Dedifferentiated amniotic fluid mesenchymal stem cell (primary cell): Measurements from ENCODE around the gene FGD3.

Experiments
- DNase-seq: peaks from one replicate; pipeline ENCODE4 v3.0.0-alpha.2; 2016; ENCODE audit errors: extremely low spot score

The FGD3 gene

DNA sequence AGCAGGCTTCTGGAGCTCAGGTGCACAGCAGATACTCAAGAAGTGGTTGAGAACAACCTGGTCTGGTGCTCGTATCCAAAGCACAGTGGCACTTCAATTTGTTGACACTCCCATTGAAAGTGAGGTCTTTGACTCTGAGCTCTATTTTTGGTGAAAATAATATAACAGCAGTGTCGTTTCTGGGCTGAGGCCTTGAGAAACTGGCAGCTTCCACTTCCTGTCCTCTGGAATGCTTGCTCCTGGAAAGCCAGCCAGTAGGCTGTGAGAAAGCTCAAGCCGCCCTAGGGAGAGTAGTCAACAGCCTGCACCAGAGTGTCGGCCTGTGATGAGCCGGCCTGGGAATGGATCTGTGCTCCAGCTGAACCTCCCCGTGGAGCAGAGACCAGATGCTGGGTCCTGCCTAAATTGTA lies 104.4 kb downstream of the FGD3 start:
- no peak for DNase-seq

DNA sequence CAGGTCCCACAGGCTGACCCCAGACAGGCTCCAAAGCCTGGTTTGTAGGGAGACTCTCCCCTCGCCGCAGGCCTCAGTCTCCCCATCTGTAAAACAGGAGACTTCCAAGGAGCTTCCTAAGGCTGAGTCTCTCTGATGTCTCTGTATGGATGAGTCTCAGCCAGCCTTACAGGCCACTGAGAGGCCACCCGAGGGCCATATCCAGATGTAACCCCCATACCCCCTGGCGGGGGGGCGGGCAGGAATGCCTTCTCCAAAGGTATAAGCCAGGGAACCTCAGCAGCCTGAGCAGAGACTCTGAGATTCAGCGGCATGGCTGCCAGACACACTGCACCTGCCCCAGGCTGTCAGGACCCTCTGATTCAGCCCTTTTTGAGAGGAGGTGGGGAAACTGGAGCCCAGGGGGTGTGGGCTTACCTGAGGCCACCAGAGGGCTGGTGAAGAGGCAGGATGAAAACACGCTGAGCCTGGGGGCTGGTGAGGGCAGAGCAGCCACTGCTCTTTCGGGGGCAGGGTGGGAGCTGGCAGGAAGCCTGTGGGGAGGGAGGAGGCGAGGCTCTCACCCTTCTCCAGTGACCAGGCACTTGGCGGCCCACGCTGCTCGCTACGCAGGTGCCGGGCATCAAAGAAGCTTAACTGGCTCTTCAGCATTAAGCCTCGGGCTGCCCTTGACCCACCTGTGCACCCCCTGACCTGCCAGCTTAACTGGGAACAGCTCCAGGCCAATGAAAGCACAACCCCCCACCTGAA lies 105.6 kb downstream of the FGD3 start:
- no peak for DNase-seq

DNA sequence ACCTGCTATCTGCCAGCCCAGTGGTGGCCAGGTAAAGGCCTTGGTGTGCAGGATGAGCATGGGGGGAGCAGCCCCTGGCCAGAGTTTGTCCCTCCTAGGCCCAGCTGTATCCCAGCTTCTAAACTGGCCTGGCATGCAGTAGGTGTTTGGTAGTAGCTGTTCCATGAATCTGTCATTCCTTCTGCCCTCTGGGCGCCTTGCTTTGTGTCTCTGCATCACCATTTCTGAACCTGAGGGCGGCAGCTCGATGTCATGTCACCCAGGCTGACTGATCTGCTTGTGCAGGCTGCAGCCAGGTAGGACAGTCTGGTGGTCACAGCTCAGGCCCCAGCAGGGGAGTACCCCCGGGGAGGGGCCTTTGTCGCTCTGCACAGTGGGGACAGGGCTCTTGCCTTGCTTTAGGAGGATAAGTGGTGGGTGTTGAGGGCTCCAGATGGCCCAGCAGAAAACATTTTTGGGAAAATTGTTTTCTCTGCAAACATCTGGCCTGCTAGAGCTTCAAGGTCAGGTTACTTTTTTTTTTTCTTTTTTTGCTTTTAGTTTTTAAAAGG lies 106.5 kb downstream of the FGD3 start:
- no peak for DNase-seq

DNA sequence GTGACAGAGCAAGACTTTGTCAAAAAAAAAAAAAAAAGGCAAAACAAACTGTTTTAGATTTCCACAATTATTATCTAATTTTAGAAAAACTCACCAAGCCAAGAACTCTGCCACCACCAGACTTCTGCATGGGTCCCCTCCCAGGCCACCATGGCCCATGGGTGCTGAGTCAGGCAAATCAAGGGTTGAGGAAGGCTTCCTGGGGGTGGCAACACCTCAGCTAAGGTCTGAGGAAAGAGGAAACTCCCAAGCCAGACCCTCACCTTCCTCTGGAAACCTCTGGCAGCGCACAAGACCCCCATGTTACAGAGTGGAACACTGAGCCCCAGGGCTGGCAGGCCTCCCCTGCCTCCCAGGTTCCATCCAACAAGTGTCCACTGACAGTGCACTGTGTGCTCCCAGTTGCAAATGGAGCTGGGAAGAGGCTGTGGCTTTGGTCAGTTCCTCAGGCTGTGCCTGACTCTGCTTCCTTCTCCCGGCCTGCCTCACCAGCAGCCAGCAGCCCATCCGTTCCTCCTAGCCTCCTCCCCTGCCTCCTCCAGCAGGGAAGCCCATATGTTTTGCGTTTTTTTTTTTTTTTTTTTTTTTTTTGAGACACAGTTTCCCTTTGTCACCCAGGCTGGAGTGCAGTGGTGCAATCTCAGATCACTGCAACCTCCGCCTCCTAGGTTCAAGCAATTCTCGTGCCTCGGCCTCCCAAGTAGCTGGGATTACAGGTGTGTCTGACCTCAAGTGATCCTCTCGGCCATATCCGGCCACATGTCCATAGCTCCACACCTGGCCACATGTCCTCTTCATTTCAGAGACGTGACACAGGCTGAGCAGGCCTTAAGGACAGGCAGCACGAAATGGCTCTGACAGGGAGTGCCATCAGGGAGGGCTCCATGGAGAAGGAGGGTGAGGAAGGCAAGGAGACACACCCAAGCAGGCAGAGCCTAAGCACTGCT lies 107.7 kb downstream of the FGD3 start:
- no peak for DNase-seq

DNA sequence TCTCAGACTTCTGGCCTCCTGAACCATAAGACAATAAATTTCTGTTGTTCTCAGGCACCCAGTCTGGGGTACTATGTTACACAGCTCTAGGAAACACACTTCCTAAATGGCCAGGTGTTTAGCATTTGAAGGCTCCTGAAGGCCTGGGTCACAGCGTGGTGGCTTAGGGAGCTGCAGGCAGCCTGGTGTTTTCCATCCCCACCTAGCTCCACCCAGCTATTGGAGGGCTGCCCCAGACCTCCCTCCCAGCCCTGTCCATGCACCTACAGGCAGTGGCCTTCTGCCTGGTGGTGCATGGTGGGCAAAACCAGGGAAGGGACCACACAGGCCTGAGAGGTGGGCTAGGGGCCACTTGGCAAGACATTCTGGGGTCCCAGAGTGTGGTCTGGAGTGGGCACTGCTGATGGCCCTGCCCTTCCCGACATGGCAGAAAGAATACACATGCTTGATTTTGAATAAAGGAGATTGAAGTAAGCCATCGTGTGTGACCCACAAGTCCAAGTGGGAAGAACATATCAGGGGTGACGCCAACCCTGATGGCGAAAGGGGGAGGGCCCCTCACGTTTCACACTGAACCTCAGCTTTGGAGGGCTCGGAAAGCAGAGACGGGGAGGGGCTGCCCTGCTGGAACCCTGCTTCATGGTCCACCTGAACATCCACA lies 109.8 kb downstream of the FGD3 start:
- no peak for DNase-seq

DNA sequence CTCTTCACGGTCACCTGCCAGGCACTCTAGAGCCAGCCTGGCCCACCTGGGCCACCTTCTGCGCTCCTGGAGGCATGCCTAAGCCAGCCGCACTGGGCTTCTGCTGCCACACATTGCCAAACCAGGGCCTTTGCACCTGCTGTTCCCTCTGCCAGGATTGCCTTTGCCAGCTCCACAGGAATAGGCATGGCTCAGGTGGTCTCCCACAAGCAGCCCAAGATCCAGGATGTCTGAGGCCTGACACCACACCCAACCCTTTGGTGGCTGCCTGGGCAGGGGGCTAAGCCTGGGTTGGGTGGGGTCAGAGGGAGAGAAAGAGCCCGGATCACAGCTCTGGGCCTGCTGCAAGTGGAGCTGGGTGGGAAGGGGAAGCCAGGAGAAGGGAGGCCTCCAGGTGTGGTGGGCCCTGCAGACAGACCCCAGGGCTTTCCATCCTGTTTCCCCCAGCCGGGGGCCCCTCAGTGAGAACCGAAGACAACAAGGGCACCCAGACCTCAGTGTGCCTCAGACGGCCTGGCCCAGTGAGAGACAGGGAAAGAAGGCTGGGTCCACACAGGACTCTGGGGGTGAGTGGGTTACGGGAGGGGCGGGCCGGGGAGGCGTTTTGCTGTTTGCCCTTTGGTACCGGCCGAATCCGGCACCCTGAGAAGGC lies 110.5 kb downstream of the FGD3 start:
- no peak for DNase-seq

DNA sequence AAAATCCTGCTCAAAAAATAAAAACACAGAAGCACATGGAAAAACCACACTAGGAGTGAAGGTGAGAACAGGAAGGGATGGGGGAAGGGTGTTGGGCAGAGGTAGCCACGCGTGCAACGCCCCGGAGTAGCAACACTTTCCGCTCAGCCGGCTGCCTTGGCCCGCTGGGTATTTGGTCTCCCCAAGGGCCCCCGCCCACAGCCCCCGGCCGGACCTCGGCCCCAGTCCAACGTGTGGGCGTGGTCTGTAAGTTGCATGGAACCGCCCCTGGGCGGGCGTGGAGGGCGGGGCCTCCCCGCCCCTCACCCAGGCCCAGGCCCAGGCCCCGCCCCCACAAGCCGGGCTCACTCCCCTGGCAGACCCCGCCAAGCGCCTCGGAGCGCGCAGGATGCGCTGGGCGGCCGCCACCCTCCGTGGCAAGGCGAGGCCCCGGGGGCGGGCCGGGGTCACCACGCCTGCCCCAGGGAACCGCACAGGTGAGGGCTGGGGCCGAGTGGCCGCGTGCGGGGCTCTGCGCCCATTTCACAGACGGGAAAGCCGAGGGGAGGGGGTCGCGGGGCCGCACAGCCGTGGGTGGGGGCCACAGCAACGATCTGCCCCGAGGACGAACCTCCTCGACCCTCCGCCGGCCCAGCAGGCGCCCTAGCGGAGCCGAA lies 111.2 kb downstream of the FGD3 start, which contains the start of gene SUSD3:
Gene SUSD3, plus strand, starts transcription at position 347 of the 656 bp plus-strand sequence. Its CDS starts 42 bp downstream, at position 389.
- DNase-seq, result no peak

DNA sequence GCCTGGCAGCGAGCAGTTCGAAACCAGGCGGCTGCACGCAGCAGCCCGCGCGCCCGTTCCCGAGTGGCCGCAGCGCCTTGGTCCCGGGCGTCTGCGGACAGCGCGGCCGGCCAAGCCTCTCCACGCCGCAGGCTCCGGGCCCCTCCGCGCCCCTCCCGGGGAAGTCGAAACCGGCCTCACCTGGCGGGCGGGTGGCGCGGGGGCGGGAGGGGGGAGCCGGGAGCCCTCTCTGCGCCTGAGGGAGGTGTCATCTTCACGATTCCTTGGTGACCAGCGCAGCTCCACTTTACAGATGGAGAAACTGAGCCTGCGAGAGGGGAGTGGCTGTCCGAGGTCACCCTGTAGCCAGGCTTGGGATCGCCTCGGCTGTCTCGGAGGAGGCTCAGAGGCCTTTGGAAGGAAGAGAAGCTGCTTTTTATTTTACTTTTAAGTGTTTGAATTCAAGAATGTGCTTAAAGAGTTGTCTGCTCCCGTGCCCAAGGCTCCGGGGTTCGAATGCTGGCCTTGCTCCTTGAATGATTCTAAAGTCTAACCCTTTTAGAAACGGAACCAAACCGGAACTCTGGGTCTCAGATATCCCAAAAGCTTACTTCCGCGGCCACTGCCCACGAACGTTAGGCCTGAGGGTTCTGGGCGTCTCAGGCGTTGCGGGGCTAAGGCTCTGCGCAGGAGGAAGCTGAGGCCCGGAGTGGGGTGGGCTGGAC lies 111.8 kb downstream of the FGD3 start:
- no peak for DNase-seq

DNA sequence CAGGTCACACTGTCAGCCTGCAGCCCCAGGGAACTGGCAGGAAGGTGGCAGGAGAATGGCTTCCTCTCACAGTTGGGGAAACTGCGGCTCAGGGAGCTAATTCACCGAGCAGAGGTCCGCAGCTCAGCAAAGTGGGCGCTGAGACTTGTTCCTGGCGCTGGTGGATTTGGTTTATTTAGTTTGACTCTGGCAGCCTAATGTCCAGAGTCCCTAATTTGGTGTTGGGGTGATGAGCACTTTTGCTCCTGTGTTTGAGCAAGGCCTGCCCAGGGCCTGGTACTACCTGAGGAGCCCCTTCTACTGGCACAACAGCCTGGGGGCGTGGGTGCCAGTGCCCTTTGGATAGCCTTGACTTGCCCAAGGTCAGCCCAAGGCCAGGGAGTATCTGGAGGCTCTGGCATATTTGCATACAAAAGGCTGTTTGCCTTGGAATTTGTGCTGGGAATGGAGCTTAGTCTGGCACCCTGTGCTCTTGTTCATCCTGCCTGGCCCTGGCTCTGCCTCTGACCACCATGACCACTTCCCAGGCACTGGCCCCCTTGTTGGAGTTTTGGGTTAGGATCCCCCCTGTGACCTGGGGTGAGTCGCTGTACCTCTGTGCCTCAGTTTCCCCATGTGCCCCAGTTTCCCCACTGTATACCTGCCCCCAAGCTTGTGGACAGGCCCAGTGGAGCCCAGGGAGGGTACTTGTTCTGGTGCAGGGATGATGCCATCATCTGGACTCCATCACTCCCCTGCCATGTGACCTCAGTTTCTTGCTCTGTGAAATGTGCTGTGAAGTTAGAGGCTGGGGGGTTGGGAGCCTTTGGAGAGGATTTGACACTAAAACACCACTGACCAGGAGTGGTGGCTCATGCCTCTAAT lies 112.6 kb downstream of the FGD3 start:
- DNase-seq, result no peak

DNA sequence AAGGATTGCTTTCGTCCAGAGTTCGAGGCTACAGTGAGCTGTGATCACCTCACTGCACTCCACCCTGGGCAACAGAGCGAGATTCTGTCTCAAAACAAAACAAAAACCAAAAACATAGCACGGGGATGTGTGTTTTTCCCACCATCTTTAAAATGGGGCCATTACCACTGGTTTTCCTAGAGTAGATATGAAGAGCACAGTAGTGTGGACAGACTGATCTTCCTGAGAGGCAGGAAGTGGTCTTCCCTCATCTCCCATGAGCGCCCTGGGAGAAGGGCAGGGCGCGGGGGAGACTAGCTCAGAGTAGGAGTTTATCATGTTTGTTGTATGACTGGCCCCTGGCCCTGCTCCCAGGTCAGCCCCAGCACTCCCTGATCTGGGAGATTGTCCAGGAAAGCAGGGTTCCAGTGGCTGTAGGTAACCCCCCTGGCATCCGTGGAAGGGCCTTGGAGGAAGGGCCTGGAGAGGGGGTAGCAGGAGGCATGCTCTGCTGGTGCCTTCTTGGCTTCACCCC lies 113.5 kb downstream of the FGD3 start:
- DNase-seq, result no peak

DNA sequence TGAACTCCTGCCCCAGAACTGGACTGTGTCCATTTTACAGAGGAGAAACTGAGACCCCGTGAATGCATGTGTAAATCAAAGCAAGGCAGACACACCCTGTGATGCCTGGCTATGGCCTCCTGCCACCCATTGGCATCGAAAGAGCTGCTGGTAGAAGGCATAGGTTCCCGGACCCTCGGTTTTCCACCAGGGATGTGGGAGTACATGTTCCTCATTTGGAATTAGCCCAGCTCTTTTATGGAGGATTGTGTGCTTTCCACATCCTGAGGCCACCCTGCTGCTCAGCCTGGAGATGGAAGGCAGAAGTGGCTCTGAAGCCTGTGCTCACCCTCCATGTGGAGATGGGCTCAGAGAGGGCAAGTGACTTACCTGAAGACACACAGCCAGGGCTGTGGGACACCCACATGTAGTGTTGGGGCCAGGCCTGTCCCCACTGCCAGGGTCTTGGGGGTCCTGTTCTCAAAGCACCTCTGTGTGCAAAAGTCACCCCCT lies 114.0 kb downstream of the FGD3 start:
- DNase-seq, result no peak

DNA sequence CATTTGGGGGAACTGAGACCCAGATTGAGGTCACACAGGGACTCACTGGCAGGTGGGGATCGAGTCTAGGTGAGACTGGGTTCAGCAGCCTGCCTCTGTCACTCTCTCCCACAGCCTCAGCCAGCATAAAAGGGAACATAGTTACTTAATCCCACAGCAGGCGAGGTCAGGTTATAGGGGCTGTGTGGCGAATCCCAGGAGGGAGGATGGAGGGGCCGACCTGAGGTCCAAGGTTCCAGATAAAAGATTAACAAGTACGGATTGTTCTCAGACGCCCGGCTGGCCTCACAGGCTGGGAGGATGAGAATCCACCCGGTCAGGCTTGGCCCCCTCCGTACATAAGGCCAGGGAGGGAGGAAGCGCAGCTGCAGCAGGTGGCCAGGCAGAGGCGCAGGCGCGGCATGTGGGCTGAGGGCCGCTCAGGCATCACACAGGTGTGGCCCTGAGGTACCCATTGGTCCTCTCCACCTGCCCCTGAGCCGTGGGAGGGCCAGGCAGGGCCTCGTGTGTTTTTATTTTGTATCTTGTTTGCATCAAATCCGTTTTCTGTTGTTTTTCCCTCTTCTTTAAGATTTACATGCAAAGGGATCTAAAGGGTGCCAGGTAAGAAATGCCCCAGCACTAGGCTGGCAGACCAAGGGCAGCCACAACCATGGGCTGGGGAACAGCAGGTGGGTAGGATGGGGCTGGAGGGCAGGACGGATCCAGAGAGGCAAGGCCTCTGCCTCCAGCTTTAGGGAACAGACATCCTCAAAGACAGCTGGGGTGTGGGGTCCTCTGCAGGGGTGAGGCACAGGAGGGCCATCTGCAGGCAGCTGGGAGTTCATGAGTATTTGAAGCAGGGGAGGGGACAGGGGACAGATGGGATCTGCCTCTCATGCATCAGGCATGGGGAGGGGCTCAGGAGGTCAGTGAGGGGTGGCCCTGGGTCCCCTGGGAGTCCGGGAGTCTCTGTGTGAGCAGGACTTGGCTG lies 114.8 kb downstream of the FGD3 start:
- DNase-seq, result no peak

DNA sequence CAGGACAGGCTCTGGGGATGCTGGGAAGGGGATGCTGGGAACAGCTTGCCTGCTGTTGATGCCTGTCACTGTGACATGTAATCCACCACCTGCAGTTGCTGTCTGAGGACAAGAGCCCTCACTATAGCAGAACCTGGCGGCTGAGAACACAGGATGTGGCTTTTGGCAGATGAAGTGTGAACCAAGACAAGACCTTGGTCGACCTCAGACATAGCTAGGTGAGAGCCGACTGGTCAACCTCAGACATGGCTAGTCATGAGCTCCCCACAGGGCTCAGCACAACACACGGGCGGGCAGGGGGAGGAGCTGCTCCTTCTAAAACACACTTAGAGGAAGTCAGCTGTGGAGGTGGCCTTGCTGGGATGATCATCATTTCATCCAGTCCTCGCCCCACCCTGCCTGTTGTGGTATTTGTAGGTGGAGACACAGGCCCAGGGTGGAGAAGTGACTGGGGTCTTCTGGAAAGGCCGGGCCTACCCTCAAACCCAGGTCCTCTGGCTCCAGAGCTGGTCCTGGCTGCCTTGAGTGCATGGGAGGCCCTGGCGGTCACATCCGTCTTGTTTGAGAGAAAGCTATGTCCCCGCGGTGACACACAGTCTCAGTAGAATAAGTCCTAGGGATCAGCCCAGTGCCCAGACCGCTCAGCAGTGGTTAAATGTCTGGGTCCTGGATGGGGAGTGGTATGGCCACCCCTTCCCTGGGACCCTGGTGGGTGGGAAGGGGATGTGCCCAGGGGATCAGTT lies 117.2 kb downstream of the FGD3 start:
- no peak for DNase-seq

DNA sequence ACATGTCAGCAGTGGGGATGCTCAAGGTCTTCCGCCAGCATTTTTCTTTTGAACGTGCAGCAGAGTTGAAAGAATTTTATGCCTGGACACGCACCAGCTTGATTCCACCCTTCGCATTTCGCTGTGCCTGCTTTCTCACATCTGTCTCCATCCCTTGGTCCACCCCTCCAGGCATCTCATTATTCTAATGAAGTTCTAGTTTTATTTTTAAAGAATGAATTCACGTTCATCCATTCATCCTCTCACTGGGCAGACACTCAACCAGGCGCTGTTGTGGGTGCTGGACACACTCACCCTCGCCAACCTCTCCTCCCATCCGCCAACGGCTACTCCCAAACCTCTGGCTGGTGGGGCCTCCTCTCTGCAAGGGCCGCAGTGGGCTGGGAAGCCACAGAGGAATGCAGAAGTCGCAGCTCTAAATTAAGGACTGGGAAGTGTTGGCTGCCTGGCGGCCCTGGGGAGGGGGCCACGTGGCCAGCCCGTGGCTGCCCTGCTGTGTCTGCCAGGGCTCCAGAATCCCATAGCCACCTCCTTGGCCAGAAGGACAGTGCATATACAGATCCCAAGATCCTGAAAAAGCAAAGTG lies 117.9 kb downstream of the FGD3 start:
- DNase-seq, result no peak

DNA sequence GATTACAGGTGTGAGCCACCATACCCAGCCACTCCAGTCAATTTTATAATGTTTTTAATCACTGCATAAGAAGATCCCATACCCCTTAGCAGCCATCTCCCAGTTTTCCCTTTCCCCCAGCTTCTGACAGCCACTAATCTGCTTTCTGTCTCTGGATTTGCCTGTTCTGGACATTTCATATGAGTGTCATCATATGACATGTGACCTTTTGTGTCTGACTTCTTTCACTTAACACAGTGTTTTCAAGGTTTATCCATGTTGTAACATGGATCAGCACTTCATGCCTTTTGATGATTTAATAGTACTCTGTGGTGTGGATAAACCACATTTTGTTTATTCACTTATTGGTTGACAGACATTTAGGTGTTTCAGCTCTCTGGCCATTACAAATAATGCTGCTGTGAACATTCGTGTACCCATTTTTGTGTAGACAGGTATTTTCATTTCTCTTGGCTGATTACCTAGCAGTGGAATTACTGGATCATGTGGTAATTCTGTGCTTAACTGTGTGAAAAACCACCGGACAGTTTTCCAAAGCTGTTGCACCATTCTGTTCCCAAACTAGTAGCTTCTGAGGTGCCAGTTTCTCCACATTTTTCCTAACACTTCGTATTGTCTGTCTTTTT lies 119.8 kb downstream of the FGD3 start:
- DNase-seq, result no peak

DNA sequence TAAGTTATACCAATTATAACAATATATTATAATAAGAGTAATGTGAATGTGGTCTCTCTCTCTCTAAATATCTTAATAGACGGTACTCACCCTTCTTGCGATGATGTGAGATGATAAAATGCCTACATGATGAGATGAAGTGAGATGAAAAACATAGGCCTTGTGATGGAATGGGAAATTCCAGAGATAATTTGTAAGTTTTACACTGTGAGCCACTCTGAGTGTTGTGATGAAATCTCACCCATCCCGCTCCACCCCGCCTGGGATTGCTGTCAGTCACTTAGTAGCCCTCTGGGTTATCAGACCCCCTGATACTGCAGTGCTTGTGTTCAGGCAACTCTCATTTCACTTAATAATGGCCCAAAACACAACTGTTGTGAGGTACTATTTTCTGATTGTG lies 121.6 kb downstream of the FGD3 start:
- DNase-seq, result no peak
